Body of pancreas (tissue), 4 donors: ENCODE data around the gene SLC12A6.

Source experiments
- CTCF ChIP-seq, 7 experiments: fragments of 450-650 bp in 4 of 7; fragments of 200-600 bp in 3 of 7; sonication (generic) in 3 of 7; IDR thresholded peaks; one replicate each; pipeline ENCODE4 v1.5.1; 2016 to 2019; ENCODE audit warnings: antibody characterized with exemption in 7 of 7
- POLR2A ChIP-seq, 3 donors: fragments of 450-650 bp; IDR thresholded peaks; one replicate each; pipeline ENCODE4 v1.6.1; 2016; ENCODE audit warnings: antibody characterized with exemption in 3 of 3, mild to moderate bottlenecking in 2 of 3

GRCh38 chr15:34240537-34240936 lies 97.0 kb downstream of the SLC12A6 start:
- TF ChIP-seq CTCF (IDR thresholded peaks at IDR 0.05) (no peak), POLR2A (IDR thresholded peaks at IDR 0.05) (no peak)
